ENCODE data around the gene SCAMP2. TPM values are rescaled to one million over a fixed set of nuclear protein-coding genes. Genes with fewer than 3 reads are reported as not detected.

Gene SCAMP2
- total and polyA plus RNA-seq, 2 of the 13 experiments (the other 11 are each of a cell fraction or from before 2014, with no cell fraction given), result 34.8 to 121 TPM

DNA sequence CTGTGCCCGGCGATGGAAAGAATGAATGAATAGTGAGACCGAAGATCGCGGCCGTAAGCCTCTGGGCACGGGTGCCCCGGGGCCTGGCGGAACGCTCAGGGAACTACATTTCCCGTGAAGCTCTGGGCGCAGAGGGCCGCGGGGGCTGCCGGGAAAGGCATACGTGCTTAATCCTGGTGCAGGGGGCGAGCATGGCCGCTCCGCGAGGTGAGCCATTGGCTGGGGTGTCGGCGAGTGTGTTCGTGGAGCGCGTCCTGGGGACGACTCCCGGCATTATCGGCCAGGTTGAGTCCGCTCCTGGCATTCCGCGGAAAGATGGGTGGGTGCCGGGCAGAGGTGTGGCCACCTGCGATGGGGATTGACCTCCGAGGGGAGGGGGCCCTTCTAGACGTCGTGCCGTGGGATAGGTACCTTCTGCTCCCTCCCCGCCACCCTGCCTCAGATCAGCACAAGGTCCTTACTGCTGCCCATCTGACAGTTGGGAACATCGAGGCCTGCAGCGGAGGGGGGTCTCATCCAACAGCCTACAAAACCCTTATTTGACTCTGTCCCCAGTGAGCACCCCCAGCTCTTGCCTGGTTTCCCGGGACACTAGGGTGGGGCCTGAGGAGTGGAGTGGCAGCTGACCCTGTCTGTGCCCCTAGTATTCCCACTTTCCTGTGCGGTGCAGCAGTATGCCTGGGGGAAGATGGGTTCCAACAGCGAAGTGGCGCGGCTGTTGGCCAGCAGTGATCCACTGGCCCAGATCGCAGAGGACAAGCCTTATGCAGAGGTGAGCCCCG is 16.9 kb upstream of the SCAMP2 start, which contains the start of gene MPI (continued):
- TF ChIP-seq PITX1 (CRISPR knock-in tag; IDR thresholded peaks at IDR 0.05) (peak; percentile 98), SOX6 (IDR thresholded peaks at IDR 0.05) (no peak), SOX6 (CRISPR knock-in tag; IDR thresholded peaks at IDR 0.05) (peak; percentile 80), ZNF33A (CRISPR knock-in tag; IDR thresholded peaks at IDR 0.05; ENCODE audit: borderline replicate concordance) (0 out of 2 replicates have a peak, but pooled peaks have one; percentile 76), MED1 (CRISPR knock-in tag; IDR thresholded peaks at IDR 0.05) (peak; percentile 70; the same call in 1 of the 2 replicates), SOX13 (IDR thresholded peaks at IDR 0.05) (no peak), SOX13 (CRISPR knock-in tag; conservative IDR thresholded peaks at IDR 0.05 in 1 of 2, IDR thresholded peaks at IDR 0.05 in 1 of 2) (peak in 1 of 2 experiments; percentile 16; a peak in 1 of 4 replicates), ZNF572 (CRISPR knock-in tag; IDR thresholded peaks at IDR 0.05) (0 out of 2 replicates have a peak, but pooled peaks have one; percentile 86), ZNF788 (CRISPR knock-in tag; IDR thresholded peaks at IDR 0.05; ENCODE audit: borderline replicate concordance) (peak; percentile 88), ZZZ3 (CRISPR knock-in tag; IDR thresholded peaks at IDR 0.05; ENCODE audit: borderline replicate concordance) (peak; percentile 78; the same call in 1 of the 2 replicates), ZFP90 (CRISPR knock-in tag; IDR thresholded peaks at IDR 0.05; ENCODE audit: borderline replicate concordance) (peak; percentile 88; the same call in 1 of the 2 replicates), CREB1 (IDR thresholded peaks at IDR 0.05) (peak; percentile 74), CREB1 (CRISPR knock-in tag; IDR thresholded peaks at IDR 0.05) (peak; percentile 93), ZNF552 (CRISPR knock-in tag; IDR thresholded peaks at IDR 0.05; ENCODE audit: borderline replicate concordance) (0 out of 2 replicates have a peak, but pooled peaks have one; percentile 60), KDM2A (CRISPR knock-in tag; IDR thresholded peaks at IDR 0.05; ENCODE audit: borderline replicate concordance, low read depth) (peak; percentile 92), ZNF335 (CRISPR knock-in tag; IDR thresholded peaks at IDR 0.05) (peak; percentile 84)
- TF ChIP-seq, protein P1, sequence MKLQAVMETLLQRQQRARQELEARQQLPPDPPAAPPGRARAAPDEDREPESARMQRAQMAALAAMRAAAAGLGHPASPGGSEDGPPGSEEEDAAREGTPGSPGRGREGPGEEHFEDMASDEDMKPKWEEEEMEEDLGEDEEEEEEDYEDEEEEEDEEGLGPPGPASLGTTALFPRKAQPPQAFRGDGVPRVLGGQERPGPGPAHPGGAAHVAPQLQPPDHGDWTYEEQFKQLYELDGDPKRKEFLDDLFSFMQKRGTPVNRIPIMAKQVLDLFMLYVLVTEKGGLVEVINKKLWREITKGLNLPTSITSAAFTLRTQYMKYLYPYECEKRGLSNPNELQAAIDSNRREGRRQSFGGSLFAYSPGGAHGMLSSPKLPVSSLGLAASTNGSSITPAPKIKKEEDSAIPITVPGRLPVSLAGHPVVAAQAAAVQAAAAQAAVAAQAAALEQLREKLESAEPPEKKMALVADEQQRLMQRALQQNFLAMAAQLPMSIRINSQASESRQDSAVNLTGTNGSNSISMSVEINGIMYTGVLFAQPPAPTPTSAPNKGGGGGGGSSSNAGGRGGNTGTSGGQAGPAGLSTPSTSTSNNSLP (IDR thresholded peaks at IDR 0.05; ENCODE audit: low read depth, low read length), result no peak
- TF ChIP-seq, protein P2, sequence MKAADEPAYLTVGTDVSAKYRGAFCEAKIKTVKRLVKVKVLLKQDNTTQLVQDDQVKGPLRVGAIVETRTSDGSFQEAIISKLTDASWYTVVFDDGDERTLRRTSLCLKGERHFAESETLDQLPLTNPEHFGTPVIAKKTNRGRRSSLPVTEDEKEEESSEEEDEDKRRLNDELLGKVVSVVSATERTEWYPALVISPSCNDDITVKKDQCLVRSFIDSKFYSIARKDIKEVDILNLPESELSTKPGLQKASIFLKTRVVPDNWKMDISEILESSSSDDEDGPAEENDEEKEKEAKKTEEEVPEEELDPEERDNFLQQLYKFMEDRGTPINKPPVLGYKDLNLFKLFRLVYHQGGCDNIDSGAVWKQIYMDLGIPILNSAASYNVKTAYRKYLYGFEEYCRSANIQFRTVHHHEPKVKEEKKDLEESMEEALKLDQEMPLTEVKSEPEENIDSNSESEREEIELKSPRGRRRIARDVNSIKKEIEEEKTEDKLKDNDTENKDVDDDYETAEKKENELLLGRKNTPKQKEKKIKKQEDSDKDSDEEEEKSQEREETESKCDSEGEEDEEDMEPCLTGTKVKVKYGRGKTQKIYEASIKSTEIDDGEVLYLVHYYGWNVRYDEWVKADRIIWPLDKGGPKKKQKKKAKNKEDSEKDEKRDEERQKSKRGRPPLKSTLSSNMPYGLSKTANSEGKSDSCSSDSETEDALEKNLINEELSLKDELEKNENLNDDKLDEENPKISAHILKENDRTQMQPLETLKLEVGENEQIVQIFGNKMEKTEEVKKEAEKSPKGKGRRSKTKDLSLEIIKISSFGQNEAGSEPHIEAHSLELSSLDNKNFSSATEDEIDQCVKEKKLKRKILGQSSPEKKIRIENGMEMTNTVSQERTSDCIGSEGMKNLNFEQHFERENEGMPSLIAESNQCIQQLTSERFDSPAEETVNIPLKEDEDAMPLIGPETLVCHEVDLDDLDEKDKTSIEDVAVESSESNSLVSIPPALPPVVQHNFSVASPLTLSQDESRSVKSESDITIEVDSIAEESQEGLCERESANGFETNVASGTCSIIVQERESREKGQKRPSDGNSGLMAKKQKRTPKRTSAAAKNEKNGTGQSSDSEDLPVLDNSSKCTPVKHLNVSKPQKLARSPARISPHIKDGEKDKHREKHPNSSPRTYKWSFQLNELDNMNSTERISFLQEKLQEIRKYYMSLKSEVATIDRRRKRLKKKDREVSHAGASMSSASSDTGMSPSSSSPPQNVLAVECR (CRISPR knock-in tag; IDR thresholded peaks at IDR 0.05; ENCODE audit: borderline replicate concordance), result peak; percentile 88

Data from HepG2 (cell line).